ENCODE data around the gene GCGR.
"Not testable (repeated sequence)": the region's sequence is repeated elsewhere in the genome, so short reads cannot be mapped to it uniquely, and the experiment has no call there.

GCGR gene

DNA sequence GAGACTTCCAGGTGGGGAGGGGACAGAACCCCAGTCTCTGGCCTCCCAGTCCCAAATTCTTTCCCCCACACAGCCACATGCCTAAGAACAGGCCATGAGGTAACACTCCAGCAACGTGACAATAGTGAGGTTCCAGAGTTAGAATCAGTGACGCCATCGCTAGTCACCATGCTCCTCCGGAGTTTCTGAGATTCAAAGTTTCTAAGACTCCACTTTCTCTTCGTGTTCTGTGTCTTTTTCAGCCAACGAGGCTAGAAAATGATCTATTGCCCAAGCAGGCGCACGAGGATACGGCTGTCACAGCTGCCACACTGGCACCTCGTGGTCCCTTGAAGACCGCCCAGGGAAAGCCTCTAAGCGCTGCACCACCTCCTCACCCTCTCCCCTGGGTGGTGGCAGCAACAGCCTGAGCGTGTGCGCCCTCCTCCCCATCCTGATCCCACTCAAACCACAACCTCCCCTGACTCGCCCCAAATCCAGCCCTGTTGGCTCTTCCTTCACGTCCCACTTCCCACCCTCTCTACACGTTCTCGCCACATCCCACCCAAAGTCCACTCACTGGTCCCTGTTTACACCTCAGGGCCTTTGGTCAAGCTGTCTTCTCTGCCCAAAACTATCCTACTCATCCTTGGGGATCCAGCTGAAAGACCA, 28.1 kb downstream of the GCGR start:
- DNase-seq (ENCODE audit: low read depth): no peak

DNA sequence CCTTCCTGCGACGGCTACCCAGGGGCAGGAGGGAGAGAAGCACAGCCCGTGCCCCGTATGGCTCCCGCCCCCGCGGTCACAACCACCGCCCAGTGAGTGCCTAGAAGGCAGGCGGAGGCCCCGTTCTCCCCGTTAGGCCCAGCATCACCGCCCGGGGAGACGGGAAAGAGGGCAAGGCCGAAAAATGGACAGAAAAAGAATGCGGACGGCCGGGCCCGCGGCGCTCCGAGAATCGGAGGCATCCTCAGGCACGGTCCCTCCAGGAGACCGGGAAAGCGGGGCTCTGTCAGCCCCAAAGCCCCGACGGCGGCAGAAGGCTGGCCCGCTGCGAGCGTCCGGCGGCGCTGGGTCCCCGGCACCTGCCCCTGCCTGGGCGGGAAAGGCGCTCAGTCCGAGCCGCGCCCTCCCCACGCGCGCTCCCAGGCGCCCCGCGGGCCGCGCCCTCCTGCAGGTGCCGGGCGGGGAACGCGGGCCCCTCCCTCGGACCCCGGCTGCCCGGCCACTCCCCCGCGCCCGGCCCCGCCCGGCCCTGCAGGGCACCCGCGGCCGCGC, 28.7 kb downstream of the GCGR start:
- no peak for DNase-seq (ENCODE audit: low read depth)

DNA sequence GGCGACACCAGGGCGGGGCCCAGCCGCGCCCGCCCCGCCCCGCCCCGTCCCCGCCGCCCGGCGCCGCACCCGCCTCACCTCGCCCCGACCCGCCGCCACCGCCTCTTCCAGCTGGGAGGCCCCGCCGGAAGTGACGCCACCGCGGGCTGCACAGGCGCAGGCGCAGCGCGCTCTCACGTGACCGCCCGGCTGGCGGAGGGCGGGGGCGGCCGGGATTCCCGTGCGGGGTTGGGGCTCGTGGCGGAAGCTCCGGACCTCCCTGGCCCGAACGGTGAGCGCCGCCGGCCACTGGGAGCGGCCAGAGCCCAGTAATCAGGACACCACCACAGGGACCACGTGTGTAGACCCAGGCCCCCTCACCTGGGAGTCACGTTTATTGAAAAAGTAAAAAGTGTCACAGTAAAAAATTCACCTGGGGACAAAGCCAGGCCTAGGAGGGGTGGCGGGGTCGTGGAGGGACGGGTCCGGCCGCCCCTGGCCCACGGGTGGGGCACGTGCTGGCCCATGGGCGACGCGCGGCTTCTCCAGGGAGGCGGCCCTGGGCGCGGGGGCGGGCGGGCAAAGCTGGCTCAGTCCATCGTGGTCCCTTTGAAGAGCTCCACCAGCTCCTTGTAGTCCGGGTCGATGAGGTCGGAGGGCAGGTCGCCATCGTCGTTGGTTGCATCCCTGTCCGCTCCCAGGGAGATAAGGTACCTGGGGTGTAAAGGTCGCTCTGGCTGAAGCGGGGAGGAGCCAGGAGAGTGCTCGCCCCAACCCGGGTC, 29.4 kb downstream of the GCGR start, which contains the start of gene MCRIP1:
MCRIP1 (minus strand) TSS at position 132 of the 761 bp plus-strand sequence. CDS start 8,785 bp downstream, outside the sequence.
- peak; percentile 84 for DNase-seq (ENCODE audit: low read depth)

DNA sequence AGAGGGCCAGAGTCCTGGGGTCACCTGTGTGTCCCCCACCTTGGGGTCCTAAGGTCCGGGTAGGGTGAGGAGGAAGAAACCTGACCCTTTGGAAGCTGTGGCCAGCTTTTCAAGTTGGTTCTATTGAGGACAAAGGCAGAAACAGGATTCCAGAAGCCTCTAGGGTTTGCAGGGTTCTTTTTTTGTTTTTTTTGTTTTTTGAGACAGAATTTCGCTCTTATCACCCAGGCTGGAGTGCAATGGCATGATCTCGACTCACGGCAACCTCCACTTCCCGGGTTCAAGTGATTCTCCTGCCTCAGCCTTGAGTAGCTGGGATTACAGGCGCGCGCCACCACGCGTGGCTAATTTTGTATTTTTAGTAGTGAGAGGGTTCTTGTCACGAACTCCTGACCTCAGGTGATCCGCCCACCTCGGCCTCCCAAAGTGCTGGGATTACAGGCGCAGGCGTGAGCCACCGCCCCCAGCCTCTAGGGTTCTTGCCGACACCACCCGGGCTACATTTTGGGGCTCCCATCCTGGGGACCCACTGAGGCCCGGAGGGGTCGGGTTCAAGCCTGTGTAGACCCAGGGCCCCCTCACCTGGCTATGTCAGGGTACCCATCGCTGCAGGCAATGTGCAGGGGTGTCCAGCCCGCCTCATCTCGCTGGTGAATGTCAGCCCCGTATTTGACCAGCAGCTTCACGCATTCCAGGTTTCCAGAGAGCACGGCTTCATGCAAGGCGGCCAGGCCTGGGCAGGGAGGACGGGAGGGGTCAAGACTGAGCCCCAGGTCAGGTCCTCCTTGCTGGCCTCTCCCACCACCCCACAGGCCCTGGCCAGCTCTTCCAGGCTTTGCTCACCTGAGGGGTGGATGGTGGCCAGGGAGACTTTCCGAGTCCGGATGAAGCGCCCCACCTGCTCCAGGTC, 30.2 kb downstream of the GCGR start:
- no peak for DNase-seq (ENCODE audit: low read depth)

DNA sequence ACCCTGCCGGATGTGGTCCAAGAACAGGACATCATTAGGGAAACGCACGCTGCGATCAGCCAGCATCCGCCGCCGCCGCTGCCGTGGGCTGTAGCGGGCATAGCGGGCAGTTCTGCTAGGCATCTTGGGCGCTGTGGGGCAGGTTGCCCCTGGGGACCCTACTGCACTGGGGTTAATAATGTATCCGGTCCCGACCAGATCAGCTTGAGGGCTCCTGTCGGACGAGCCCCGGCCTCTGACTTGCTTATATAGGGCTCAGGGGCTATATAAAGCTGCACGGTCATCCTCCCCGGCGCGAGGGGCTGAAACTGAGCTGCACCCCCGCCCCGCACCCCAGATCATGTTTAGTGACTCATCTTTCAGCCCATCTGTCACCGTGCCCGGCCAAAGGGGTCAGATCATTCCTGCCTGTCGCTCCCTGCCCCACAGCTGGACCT, 30.9 kb downstream of the GCGR start, which contains the start of gene PPP1R27:
PPP1R27 (minus strand) TSS at position 220 of the 437 bp plus-strand sequence; CDS start at position 123, 97 bp downstream.
- DNase-seq (ENCODE audit: low read depth): no peak

DNA sequence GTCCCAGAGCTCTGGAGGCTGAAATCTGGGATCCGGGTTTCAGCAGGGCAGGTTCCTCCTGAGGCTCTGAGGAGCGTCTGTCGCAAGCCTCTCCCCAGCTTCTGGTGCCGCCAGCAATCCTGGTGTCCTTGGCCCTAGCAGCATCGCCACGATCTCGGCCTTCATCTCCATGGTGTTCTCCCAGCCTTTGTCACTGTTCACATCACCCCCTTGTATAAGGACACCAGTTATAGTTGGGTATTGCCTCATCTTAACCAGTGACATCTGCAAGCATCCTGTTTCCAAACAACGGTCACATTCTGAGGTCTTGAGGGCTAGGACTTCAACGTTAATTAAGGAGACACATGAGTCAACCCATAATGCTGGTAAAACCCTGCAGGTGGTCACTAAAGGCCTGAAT, 33.7 kb downstream of the GCGR start:
- no peak for DNase-seq (ENCODE audit: low read depth)

DNA sequence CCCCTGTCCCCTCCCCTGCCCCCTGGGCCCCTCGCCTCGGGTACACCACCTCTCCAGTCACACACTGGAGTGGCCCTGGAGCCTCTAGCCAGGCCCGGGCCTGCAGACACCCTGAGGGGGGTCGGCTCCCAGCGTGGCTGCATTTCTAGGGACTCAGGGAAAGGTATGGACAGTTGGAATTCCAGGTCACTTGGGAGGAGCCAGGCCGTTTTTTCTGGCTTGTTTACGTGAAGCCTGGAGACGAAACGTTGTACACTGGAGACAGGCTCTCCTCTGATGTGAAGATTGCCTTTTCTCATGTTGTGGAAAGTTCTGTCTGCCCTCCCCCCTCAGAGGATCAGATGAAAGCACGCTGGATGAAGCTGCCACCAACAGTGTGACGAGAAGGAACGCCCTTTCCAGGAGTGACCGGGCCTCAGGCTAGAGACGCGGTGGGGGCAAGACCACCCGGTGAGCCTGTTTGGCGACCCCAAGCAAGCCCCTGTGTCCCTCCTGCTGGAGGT, 34.9 kb downstream of the GCGR start:
- DNase-seq (ENCODE audit: low read depth): no peak

DNA sequence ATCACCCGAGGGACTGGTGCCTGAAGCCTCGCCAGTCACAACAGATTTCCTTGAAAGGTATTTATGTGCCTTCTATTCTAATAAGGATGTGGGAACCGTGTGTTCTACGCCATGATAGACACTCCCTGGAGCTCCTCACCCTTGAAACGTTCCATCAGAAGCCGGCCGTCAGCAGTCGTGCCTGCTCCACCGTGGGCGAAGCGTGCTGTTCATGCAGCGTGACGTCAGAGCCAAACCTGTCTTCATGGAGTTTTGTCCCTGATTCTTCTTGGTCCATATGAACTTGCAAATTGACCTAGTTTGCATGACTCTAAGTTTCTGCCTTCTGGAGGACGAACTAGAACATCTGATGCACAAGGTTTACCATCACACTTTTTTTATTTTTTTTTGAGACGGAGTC, 35.4 kb downstream of the GCGR start:
- no peak for DNase-seq (ENCODE audit: low read depth)

DNA sequence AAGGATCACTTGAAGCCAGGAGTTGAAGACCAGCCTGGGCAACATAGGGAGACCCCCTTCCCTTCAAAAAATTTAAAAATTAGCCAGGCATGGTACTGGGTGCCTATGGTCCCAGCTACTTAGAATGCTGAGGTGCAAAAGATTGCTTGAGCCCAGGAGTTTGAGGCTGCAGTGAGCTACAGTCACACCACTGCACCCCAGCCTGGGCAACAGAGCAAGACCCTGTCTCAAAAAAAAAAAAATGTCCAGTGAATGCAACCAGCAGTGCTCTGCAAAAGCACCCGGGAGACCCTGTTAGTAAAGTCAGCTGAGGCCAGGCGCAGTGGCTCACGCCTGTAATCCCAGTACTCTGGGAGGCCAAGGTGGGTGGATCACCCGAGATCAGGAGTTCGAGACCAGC, 36.1 kb downstream of the GCGR start:
- DNase-seq (ENCODE audit: low read depth): not testable (repeated sequence)

DNA sequence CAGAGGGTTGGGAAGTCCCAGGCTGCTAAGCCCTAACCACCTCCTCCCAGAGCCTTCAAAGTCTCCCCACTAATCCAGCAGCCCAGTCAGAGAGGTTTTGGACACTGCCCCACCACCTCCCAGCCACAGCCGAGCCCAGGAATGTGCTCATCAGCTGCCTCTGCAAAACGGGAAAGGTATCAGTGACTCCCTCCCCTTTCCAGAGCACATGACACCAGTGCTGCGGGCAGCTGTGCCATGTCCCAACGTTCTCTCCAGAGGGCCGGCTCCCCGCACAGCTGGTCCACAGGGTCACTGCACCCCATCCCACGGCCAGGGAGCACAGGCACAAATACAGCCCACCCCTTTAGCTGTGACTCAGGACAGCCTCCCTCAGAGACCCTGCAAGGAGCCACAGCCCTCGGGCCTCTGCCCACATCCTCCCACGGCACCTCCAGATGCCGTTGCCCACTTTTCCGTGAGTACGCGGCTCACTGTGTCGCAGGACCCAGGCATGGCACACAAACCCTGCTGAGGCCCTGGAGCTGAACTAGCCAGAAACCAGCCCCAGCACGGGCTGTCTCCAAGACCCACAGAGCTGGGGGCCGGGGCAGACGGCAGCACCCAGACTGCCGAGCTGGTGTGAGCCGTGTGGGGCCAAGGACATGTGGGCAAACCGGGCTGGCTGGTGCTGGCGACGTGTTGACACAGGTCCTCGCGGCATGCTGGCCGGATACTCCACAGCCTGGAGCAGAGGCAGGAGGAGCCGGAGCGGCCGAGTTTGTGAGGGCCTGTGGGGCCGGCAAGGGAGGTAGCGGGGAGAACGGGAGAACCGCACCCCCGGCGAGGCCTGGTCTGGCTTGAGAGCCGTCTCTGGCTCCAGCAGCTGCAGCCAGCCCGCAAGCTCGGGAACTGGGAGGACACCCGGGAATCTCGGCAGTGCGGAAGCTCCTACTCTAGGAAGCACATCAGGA, 37.2 kb downstream of the GCGR start:
- no peak for DNase-seq (ENCODE audit: low read depth)

DNA sequence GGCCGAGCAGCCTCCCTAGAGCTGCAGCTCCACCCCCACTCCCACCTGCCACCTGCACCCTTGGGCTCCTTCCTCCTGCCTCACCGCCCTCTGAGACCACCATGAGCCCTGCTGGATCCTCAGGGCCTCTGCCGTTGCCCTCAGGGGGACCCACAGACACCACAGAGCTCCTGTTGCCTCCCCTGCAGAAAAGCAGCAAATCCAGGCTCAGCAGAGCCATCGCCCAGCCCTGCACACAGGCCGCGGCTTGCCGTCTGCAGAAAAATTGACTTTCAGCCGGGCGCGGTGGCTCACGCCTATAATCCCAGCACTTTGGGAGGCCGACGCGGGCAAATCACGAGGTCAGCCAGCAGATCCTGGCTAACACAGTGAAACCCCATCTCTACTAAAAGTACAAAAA, 37.9 kb downstream of the GCGR start:
- no peak for DNase-seq (ENCODE audit: low read depth)

DNA sequence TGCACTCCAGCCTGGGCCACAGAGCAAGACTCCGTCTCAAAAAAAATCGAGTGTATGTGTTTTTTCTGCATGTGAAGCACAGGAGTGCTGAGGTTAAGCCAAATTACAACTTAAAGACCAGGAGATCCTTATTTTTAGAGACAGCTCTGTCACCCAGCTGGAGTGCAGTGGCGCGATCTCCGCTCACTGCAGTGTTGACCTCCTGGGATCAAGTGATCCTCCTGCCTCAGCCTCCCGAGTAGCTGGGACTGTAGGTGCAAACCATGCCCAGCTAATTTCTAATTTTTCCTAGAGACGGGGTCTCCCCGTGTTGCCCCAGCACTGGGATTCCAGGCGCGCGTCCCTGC, 38.4 kb downstream of the GCGR start:
- DNase-seq (ENCODE audit: low read depth): no peak

DNA sequence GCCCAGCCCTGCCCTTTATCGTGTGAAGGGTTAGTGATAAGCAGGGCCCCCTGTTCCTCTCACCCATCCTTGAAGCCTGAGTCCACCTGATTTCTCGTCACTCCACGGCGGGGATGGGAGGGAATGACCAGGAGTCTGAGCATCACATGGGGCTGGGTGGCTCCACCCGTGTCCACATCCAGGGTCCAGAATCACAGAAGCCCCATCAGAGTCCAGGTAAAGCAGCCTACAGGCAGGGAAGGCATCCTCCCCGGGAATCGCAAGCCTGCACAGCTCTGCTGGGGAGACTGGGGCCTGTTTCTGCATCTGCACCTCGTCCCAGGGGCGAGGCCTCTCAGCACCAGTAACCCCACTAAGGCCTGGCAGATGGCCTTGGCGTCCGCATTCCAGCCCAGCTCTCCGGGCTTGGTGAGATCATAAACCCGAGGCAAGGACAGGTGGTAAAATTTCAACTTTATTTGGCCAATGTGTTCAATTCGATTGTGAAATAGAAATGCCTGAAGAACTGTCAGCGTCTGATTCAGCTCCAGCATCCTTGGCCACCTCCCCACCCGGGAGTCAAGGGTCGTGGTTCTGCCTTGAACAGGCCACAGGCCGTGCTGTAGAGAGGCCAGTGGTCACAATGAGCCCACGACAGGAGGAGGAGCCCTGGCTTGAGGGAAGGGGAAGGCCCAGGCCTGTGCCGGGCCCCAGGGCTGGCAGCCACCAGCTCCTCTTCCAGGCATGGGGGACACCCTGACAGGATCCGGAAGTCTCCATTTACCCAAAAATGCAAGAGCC, 39.0 kb downstream of the GCGR start:
- DNase-seq (ENCODE audit: low read depth): peak; percentile 80

DNA sequence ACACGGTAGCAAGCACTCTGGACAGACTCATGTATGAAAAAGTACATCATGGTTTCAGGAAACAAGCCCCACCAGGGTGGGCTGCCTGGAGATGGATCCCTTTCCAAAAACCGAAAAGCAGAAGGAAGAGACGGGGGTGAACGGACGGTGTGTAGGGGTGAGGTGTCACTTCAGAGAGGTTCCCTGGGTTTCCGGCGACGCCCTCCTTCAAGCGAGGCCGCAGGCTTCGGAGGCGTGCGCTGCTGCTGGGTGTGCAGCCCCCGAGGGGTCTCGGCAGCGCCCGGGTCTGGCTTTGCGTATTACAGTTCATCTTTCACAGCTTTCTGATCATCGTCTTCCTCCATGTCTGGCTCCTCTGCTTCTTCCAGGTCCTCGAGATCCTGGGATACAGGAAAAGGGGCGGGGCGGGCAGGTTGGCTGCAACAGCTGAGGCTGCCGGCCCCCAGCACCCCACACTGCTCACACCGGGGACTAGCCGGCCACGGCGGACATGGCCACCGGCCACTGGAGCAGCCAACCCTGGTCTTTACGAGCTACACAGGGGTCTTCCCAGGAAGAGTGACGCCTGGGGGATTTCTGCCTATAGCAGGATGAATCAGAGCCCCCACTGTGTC, 39.9 kb downstream of the GCGR start:
- no peak for DNase-seq (ENCODE audit: low read depth)

DNA sequence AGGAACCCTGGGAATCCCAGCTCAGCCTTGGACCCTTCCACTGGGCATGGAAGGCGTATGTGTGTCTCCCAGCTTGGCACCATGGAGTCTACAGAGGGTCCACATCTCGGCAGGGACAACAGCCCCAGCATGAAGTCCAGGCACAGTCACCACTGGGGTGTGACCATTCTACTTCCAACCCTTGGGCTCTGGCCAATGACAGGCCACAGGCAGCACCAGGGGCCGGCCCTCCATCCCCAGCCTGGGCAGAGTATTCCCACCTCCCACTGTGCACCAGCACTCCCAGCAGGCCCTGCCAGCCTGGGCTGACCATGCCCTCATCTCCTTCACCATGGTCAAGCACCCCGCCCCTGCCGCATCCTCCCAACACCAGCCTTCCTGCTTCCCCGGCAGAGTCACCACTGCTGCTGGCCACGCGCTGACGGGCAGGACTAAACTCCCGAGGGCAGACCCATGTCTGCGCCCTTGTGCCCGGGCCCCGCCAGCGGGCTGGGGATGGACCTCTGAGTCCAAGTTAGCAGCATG, 40.4 kb downstream of the GCGR start:
- DNase-seq (ENCODE audit: low read depth): no peak

DNA sequence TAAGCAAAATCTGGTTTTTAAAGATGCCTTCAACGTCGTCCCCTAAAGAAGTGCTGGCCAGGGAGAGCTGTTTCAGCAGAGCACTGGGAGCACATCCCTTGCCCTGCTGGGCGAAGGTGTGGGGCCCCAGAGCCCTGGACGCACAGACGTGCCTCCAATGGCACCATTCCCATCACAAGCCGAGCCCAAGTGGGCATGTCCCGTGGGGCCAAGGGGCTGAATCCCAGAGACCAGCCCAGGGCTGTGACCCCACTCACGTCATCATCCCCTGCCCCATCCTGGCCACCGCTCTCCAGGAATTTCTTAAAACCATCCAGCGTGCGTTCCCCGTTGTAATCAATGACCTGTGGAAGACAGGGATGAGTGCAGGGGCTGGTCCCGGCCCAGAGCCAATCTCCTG, 40.9 kb downstream of the GCGR start:
- no peak for DNase-seq (ENCODE audit: low read depth)

DNA sequence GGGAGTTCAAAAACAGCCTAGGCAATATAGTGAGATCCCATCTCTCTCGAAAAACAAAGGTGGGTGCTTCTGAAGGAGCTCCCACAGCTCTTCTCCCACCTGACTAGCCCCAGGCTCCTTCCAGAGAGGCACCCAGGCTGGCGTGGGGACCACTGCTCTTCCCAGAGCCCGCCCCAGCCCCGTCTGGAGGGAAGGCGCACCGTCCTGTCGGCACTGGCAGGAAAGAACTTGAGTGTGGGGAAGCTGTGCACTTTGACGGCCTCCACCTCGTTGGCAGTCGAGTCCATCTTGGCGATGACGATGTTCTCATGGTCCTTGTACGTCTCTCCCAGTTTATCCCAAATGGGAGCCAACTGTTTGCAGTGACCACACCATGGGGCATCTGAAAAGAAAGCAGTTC, 41.4 kb downstream of the GCGR start:
- no peak for DNase-seq (ENCODE audit: low read depth)

DNA sequence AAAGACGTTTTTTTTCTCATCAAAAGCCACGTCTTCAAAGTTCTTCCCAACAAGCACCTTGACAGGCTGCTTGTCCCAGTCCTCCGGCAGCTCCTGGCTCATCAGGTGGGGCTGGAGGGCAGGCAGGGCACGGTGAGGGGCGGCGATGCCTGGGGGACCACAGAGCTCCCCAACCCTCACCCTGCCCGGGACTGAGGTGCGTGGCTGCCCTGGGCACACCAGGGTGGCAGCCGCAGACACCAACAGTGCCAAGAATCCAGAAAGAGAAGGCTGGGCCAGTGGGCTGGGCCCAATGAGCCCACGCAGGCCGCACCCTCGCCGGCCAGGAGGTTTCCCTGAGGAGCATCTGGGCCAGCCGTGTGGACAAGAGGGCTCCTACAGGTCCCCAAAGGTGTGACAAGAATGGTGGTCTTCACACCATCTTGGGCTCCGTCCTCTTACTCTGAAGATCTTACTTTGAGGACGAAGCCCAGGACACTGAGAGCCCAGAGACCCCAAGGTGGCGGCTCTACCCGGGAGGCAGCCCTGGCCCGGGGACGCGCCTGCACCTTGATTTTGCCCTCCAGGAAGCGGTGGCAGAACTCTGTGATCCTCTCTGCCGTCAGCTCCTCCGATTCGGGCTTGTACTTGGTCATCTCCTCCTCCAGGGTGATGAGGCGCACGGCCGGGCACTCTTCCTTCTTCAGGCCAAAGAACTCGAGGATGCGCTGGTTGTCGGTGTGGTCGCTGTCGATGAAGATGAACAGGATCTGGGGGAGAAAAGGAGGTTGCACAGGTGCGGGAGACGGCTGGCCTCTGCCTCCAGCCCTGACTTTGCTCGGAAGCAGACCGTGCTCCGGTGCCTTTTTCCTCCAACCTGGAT, 42.2 kb downstream of the GCGR start:
- no peak for DNase-seq (ENCODE audit: low read depth)

All from amniotic epithelial cell (primary cell).